Vagina (tissue), 2 donors: Measurements from ENCODE around the gene PCDH18.

Experiments used
- POLR2A ChIP-seq, 2 donors: fragments of 450-650 bp; IDR thresholded peaks; one replicate each; pipeline ENCODE4 v1.6.1; 2017; ENCODE audit warnings: antibody characterized with exemption in 2 of 2, mild to moderate bottlenecking in 2 of 2, moderate library complexity in 2 of 2
- POLR2AphosphoS5 ChIP-seq, 2 donors: sonication (generic); formaldehyde crosslinking; IDR thresholded peaks; one replicate each; pipeline ENCODE4 v1.9.0; 2017; ENCODE audit warnings: antibody characterized with exemption in 2 of 2, mild to moderate bottlenecking in 2 of 2, low read depth in 1 of 2; ENCODE audit not compliant: insufficient read depth in 1 of 2
- TF ChIP-seq, protein P1 (sequence below), 3 experiments: fragments of 450-650 bp in 2 of 3; fragments of 200-600 bp in 1 of 3; sonication (generic) in 1 of 3; IDR thresholded peaks; one replicate each; pipeline ENCODE4 v1.5.1; 2017 to 2019; ENCODE audit warnings: antibody characterized with exemption in 3 of 3, mild to moderate bottlenecking in 2 of 3, moderate library complexity in 2 of 3

DNA sequence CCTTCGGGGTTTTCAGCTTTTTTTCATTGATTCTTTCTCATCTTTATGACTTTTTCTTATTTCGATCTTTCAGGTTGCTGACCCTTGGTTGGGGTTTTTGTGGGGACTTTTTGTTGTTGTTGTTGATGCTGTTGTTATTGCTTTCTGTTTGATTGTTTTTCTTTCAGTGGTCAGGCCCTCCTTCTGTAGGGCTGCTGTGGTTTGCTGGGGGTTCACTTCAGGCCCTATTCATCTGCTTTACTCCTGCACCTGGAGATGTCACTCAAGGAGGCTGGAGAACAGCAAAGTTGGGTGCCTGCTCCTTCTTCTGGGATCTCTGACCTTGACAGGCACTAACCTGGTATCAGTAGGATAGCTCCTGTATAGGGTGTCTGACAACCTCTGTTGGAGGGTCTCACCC is 39.9 kb upstream of the PCDH18 start:
- TF ChIP-seq, protein P1, sequence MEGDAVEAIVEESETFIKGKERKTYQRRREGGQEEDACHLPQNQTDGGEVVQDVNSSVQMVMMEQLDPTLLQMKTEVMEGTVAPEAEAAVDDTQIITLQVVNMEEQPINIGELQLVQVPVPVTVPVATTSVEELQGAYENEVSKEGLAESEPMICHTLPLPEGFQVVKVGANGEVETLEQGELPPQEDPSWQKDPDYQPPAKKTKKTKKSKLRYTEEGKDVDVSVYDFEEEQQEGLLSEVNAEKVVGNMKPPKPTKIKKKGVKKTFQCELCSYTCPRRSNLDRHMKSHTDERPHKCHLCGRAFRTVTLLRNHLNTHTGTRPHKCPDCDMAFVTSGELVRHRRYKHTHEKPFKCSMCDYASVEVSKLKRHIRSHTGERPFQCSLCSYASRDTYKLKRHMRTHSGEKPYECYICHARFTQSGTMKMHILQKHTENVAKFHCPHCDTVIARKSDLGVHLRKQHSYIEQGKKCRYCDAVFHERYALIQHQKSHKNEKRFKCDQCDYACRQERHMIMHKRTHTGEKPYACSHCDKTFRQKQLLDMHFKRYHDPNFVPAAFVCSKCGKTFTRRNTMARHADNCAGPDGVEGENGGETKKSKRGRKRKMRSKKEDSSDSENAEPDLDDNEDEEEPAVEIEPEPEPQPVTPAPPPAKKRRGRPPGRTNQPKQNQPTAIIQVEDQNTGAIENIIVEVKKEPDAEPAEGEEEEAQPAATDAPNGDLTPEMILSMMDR (IDR thresholded peaks at IDR 0.05): no peak
- no peak for TF ChIP-seq POLR2AphosphoS5 (IDR thresholded peaks at IDR 0.05; ENCODE audit: insufficient read depth in 1 of 2, low read depth in 1 of 2)
- no peak for TF ChIP-seq POLR2A (IDR thresholded peaks at IDR 0.05)
